ENCODE measurements around the gene RAB1B.

DNA sequence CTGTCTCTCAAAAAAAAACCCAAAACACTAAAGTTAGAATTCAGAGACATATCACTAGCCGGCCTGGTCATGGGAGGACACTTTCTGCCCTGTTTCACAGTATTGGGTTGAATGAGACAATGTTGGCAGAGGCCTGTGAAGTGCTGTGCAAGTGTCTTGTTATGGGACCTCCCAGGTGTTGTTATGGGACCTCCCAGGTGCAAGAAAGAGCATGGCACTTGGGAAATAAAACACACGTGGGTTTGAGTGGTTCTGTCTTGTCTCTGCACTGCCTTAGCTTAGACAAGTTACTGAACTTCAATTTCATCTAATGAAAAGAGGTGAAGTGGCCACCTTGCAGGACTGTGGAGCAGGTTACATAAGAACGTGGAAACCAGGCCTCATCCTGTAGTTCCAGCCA lies 28.9 kb upstream of the RAB1B start:
- TF ChIP-seq, protein P1, sequence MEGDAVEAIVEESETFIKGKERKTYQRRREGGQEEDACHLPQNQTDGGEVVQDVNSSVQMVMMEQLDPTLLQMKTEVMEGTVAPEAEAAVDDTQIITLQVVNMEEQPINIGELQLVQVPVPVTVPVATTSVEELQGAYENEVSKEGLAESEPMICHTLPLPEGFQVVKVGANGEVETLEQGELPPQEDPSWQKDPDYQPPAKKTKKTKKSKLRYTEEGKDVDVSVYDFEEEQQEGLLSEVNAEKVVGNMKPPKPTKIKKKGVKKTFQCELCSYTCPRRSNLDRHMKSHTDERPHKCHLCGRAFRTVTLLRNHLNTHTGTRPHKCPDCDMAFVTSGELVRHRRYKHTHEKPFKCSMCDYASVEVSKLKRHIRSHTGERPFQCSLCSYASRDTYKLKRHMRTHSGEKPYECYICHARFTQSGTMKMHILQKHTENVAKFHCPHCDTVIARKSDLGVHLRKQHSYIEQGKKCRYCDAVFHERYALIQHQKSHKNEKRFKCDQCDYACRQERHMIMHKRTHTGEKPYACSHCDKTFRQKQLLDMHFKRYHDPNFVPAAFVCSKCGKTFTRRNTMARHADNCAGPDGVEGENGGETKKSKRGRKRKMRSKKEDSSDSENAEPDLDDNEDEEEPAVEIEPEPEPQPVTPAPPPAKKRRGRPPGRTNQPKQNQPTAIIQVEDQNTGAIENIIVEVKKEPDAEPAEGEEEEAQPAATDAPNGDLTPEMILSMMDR (IDR thresholded peaks at IDR 0.05), result no peak
- no peak for TF ChIP-seq POLR2A (IDR thresholded peaks at IDR 0.05)

Data from uterus (tissue), 2 donors.